ENCODE measurements around the gene LYPLAL1. TPM values are rescaled to one million over a fixed set of nuclear protein-coding genes. Genes with fewer than 3 reads are reported as not detected.

LYPLAL1 gene
- total and polyA plus RNA-seq, 2 of the 8 experiments (the other 6 are each of a cell fraction or from before 2014, with no cell fraction given): 6.3 to 23.8 TPM

DNA sequence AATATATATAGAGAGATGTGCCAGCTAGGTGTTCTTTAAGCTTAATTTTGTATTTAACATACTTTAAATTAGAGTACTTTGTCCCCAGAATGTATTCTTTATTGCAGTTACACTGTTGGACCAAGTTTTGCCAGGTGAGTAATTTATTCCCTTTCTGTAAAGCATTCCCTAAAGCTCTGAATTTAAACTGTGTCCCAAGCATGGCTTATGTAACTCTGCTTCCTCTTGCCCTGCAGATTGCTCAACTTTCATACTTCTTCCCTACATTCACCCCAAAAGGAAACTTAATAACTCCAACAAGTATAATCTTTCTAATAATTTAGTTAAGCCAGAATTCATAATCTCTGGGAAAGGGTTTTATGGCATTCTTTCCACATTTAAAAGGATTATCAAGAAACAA, 5.6 kb downstream of the LYPLAL1 start (continued):
- TF ChIP-seq CHD7 (IDR thresholded peaks at IDR 0.05; ENCODE audit: insufficient replicate concordance, low read length): no peak
- no peak for TF ChIP-seq NANOG (IDR thresholded peaks at IDR 0.05; ENCODE audit: insufficient read depth, low read depth, low read length, poor library complexity, severe bottlenecking)
- TF ChIP-seq EP300 (IDR thresholded peaks at IDR 0.05; ENCODE audit: borderline replicate concordance in 1 of 2, low read depth in 2 of 2, low read length in 2 of 2): no peak
- TF ChIP-seq USF2 (IDR thresholded peaks at IDR 0.05; ENCODE audit: low read length): no peak

Measured in H1 (cell line).